H1 (cell line): Measurements from ENCODE around the gene AKR1C1. TPM values are rescaled to one million over a fixed set of nuclear protein-coding genes. Genes with fewer than 3 reads are reported as not detected.

Source experiments
- CHD2 ChIP-seq: IDR thresholded peaks from 2 replicates; pipeline ENCODE4 v1.6.1; 2012; ENCODE audit warnings: low read length, improper control_type of control experiment
- CHD7 ChIP-seq: fragments of 300-600 bp; sonication (generic); IDR thresholded peaks from 2 replicates; pipeline ENCODE4 v1.7.1; 2012; ENCODE audit warnings: low read length, moderate library complexity, mild to moderate bottlenecking, inconsistent platforms; ENCODE audit not compliant: insufficient replicate concordance
- CREB1 ChIP-seq: IDR thresholded peaks from 2 replicates; pipeline ENCODE4 v1.6.1; 2012; ENCODE audit warnings: inconsistent platforms
- JUND ChIP-seq: IDR thresholded peaks from 2 replicates; pipeline ENCODE4 v1.6.1; 2011; ENCODE audit warnings: mild to moderate bottlenecking, improper control_type of control experiment, low read length
- KDM5A ChIP-seq: fragments of 200-600 bp; IDR thresholded peaks from 2 replicates; pipeline ENCODE4 v1.7.1; 2012; ENCODE audit warnings: mild to moderate bottlenecking, low read length, inconsistent platforms, mixed read lengths
- polyA plus RNA-seq, 7 experiments: library from polyadenylated mRNA; depleted of rRNA in 3 of 7; stranded (reverse) in 5 of 7; unstranded in 2 of 7; fragments of >200 nt in 5 of 7; fragments of 200-250 nt in 2 of 7; gene quantifications; 1 replicate in 5 of 7; 2 replicates in 1 of 7; 4 replicates in 1 of 7; pipeline versions ENCODE4 v1.2.1 to v1.2.3, GENCODE V29; 2011 to 2013; ENCODE audit warnings: missing spikeins in 2 of 7, mixed read lengths in 2 of 7
- total RNA-seq: library from RNA; stranded (reverse); fragmentation: NEBNext Ultra II Directional; extraction: Animal tissue kit (Norgen Biotek cat#: 25700); gene quantifications from 2 replicates; pipeline ENCODE4 v1.2.1, GENCODE V29; 2021
- TF ChIP-seq, protein P1 (sequence below): IDR thresholded peaks from 2 replicates; pipeline ENCODE4 v1.6.1; 2012; ENCODE audit warnings: low read length, inconsistent platforms
- TF ChIP-seq, protein P2 (sequence below): IDR thresholded peaks from 2 replicates; pipeline ENCODE4 v1.6.1; 2011; ENCODE audit warnings: low read depth, mild to moderate bottlenecking, low read length; ENCODE audit not compliant: insufficient read depth

The AKR1C1 gene
- total and polyA plus RNA-seq, 2 of the 8 experiments (the other 6 are each of a cell fraction or from before 2014, with no cell fraction given), result 1.4 to 2.1 TPM

GRCh38 chr10:4916086-4916716 lies 47.0 kb upstream of the AKR1C1 start (continued):
- TF ChIP-seq CHD7 (no peak), CREB1 (no peak), JUND (no peak), CHD2 (no peak), KDM5A (no peak)
- TF ChIP-seq, protein P1, sequence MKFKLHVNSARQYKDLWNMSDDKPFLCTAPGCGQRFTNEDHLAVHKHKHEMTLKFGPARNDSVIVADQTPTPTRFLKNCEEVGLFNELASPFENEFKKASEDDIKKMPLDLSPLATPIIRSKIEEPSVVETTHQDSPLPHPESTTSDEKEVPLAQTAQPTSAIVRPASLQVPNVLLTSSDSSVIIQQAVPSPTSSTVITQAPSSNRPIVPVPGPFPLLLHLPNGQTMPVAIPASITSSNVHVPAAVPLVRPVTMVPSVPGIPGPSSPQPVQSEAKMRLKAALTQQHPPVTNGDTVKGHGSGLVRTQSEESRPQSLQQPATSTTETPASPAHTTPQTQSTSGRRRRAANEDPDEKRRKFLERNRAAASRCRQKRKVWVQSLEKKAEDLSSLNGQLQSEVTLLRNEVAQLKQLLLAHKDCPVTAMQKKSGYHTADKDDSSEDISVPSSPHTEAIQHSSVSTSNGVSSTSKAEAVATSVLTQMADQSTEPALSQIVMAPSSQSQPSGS, result no peak
- TF ChIP-seq, protein P2, sequence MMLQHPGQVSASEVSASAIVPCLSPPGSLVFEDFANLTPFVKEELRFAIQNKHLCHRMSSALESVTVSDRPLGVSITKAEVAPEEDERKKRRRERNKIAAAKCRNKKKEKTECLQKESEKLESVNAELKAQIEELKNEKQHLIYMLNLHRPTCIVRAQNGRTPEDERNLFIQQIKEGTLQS, result no peak
